Thyroid gland (tissue), 4 donors: ENCODE measurements around the gene FOXP2. TPM values are rescaled to one million over a fixed set of nuclear protein-coding genes. Genes with fewer than 3 reads are reported as not detected.
"Not testable (repeated sequence)": the region's sequence is repeated elsewhere in the genome, so short reads cannot be mapped to it uniquely, and the experiment has no call there.

ENCODE experiments used
- DNase-seq, 2 donors: peaks; one replicate each; pipeline ENCODE4 v3.0.0-alpha.2; 2019
- H3K27ac ChIP-seq, 3 donors: fragments of 200-600 bp; sonication (generic); 1 replicate in 2 of 3; 2 replicates in 1 of 3; pipeline ENCODE4 v1.5.1; 2016 to 2019; ENCODE audit warnings: mild to moderate bottlenecking in 1 of 3, moderate library complexity in 1 of 3
- H3K27me3 ChIP-seq: fragments of 200-600 bp; sonication (generic); one replicate; pipeline ENCODE4 v1.5.1; 2019
- H3K36me3 ChIP-seq, 2 donors: fragments of 200-600 bp; sonication (generic); one replicate each; pipeline ENCODE4 v1.5.1; 2016 to 2019
- H3K4me1 ChIP-seq, 2 donors: fragments of 200-600 bp; sonication (generic); one replicate each; pipeline ENCODE4 v1.5.1; 2017 to 2019
- H3K4me3 ChIP-seq, 3 donors: fragments of 200-600 bp; sonication (generic); replicated peaks in 1 of 3; 1 replicate in 2 of 3; 2 replicates in 1 of 3; pipeline ENCODE4 v1.5.1; 2016; ENCODE audit warnings: mild to moderate bottlenecking in 1 of 3
- H3K9me3 ChIP-seq: fragments of 200-600 bp; sonication (generic); one replicate; pipeline ENCODE4 v1.5.1; 2017
- CTCF ChIP-seq, 6 experiments: fragments of 200-600 bp in 3 of 6; fragments of 450-650 bp in 3 of 6; sonication (generic) in 3 of 6; IDR thresholded peaks; one replicate each; pipeline ENCODE4 v1.5.1; 2016 to 2019; ENCODE audit warnings: antibody characterized with exemption in 6 of 6, mild to moderate bottlenecking in 2 of 6, inconsistent platforms in 1 of 6, moderate library complexity in 1 of 6
- POLR2A ChIP-seq, 2 donors: fragments of 450-650 bp; IDR thresholded peaks; one replicate each; pipeline ENCODE4 v1.6.1; 2017; ENCODE audit warnings: antibody characterized with exemption in 2 of 2, mild to moderate bottlenecking in 2 of 2, moderate library complexity in 1 of 2
- WGBS, 2 donors: methylation state at CpG; one replicate each; pipeline ENCODE4 v1.1.5; 2017; 5-methylcytosine and 5-hydroxymethylcytosine counted together
- intact Hi-C: fragments of 100-400 bp; cut with DNase I; formaldehyde crosslinking; loops from one replicate; pipeline ENCODE4 v1.15.1; 2023
- total RNA-seq, 4 donors: library from RNA; depleted of rRNA; stranded (reverse); fragments of >200 nt; gene quantifications; one replicate each; pipeline ENCODE4 v1.2.3, GENCODE V29; 2016

Gene FOXP2
- total RNA-seq, 4 donors from 2014 or later = 24.7 to 46.5 (median 28.0) TPM

GRCh38 chr7:114589436-114589835 is 174.8 kb downstream of the FOXP2 start:
- no peaks in the 10 kb centered on the region for H3K4me1 ChIP-seq
- no peaks in the 10 kb centered on the region for H3K36me3 ChIP-seq
- H3K27ac ChIP-seq = no peak overlapping the region
- intact Hi-C loops = no loop called here
- H3K9me3 ChIP-seq = no peaks in the 10 kb centered on the region
- no peaks in the 10 kb centered on the region for H3K27me3 ChIP-seq
- DNase-seq = no peak
- TF ChIP-seq CTCF (IDR thresholded peaks at IDR 0.05) = no peak
- no peak for TF ChIP-seq POLR2A (IDR thresholded peaks at IDR 0.05)
- H3K4me3 ChIP-seq = no peak overlapping the region

GRCh38 chr7:114590298-114590697 is 175.7 kb downstream of the FOXP2 start:
- DNase-seq = no peak
- no peak overlapping the region for H3K27ac ChIP-seq
- WGBS, 2 donors = 76 to 80% methylated on average over 2 of the region's 2 CpGs
- H3K27me3 ChIP-seq = no peaks in the 10 kb centered on the region
- H3K9me3 ChIP-seq = no peaks in the 10 kb centered on the region
- TF ChIP-seq CTCF (IDR thresholded peaks at IDR 0.05) (no peak), POLR2A (IDR thresholded peaks at IDR 0.05) (no peak)
- H3K4me3 ChIP-seq = no peak overlapping the region
- no peaks in the 10 kb centered on the region for H3K4me1 ChIP-seq
- no peaks in the 10 kb centered on the region for H3K36me3 ChIP-seq
- intact Hi-C loops = no loop called here

GRCh38 chr7:114598946-114599345 is 184.3 kb downstream of the FOXP2 start:
- TF ChIP-seq POLR2A (IDR thresholded peaks at IDR 0.05) (no peak), CTCF (IDR thresholded peaks at IDR 0.05) (no peak)
- H3K27me3 ChIP-seq = no peaks in the 10 kb centered on the region
- no peak overlapping the region for H3K4me3 ChIP-seq
- 79 to 88% methylated on average over 4 of the region's 4 CpGs for WGBS, 2 donors
- H3K4me1 ChIP-seq = no peaks in the 10 kb centered on the region
- H3K27ac ChIP-seq = no peak overlapping the region
- no peak for DNase-seq
- intact Hi-C loops = no loop called here
- no peaks in the 10 kb centered on the region for H3K36me3 ChIP-seq
- no peaks in the 10 kb centered on the region for H3K9me3 ChIP-seq

- DNase-seq = no peak
- 89 to 92% methylated on average over 2 of the region's 2 CpGs for WGBS, 2 donors
Observed at GRCh38 chr7:114606100-114606499, 191.5 kb downstream of the FOXP2 start.

GRCh38 chr7:114608822-114609221 is 194.2 kb downstream of the FOXP2 start:
- intact Hi-C loops, H3K9me3 ChIP-seq, DNase-seq, H3K27ac ChIP-seq, H3K4me3 ChIP-seq, H3K36me3 ChIP-seq, H3K27me3 ChIP-seq, H3K4me1 ChIP-seq: not testable (repeated sequence)
- WGBS, 2 donors = 94 to 97% methylated on average over 11 of the region's 11 CpGs

More at GRCh38 chr7:114606100-114606499, 191.5 kb downstream of the FOXP2 start:
- no peak overlapping the region for H3K27ac ChIP-seq
- TF ChIP-seq CTCF (IDR thresholded peaks at IDR 0.05) = no peak
- no peak for TF ChIP-seq POLR2A (IDR thresholded peaks at IDR 0.05)
- no peaks in the 10 kb centered on the region for H3K4me1 ChIP-seq
- no peaks in the 10 kb centered on the region for H3K36me3 ChIP-seq
- H3K9me3 ChIP-seq = no peaks in the 10 kb centered on the region
- intact Hi-C loops = no loop called here
- no peaks in the 10 kb centered on the region for H3K27me3 ChIP-seq
- no peak overlapping the region for H3K4me3 ChIP-seq

- 84 to 95% methylated on average over 3 of the region's 3 CpGs for WGBS, 2 donors
- TF ChIP-seq CTCF (IDR thresholded peaks at IDR 0.05) (no peak), POLR2A (IDR thresholded peaks at IDR 0.05) (no peak)
- no peak overlapping the region for H3K4me3 ChIP-seq
- no peaks in the 10 kb centered on the region for H3K9me3 ChIP-seq
- H3K4me1 ChIP-seq = peaks cover 0 to 7% of the 10 kb centered on the region in 2 donors
- H3K27me3 ChIP-seq = no peaks in the 10 kb centered on the region
- H3K36me3 ChIP-seq = no peaks in the 10 kb centered on the region
- intact Hi-C loops = no loop called here
- H3K27ac ChIP-seq = no peak overlapping the region
- DNase-seq = no peak
Observed at GRCh38 chr7:114620208-114620607, 205.6 kb downstream of the FOXP2 start.
